Ascending aorta (tissue), 2 donors: Measurements from ENCODE around the gene KRTAP12-4. TPM values are rescaled to one million over a fixed set of nuclear protein-coding genes. Genes with fewer than 3 reads are reported as not detected.
A peak's percentile ranks its signal among the peaks of the same experiment; 100 is the strongest.
"Not testable (repeated sequence)": the region's sequence is repeated elsewhere in the genome, so short reads cannot be mapped to it uniquely, and the experiment has no call there.

Experiments used
- DNase-seq, 2 donors: peaks; one replicate each; pipeline ENCODE4 v3.0.0-alpha.2; 2019; ENCODE audit warnings: low spot score in 2 of 2
- H3K27ac ChIP-seq, 2 donors: fragments of 200-600 bp; sonication (generic); one replicate each; pipeline ENCODE4 v1.5.1; 2016 to 2017; ENCODE audit warnings: mild to moderate bottlenecking in 1 of 2
- H3K27me3 ChIP-seq: fragments of 200-600 bp; sonication (generic); one replicate; pipeline ENCODE4 v1.5.1; 2017
- H3K36me3 ChIP-seq, 2 donors: fragments of 200-600 bp; sonication (generic); one replicate each; pipeline ENCODE4 v1.5.1; 2016
- H3K4me1 ChIP-seq, 2 donors: fragments of 200-600 bp; sonication (generic); one replicate each; pipeline ENCODE4 v1.5.1; 2016 to 2017; ENCODE audit warnings: mild to moderate bottlenecking in 1 of 2
- H3K4me3 ChIP-seq, 2 donors: fragments of 200-600 bp; sonication (generic); one replicate each; pipeline ENCODE4 v1.5.1; 2016 to 2017; ENCODE audit warnings: mild to moderate bottlenecking in 1 of 2
- H3K9me3 ChIP-seq, 2 donors: fragments of 200-600 bp; sonication (generic); one replicate each; pipeline ENCODE4 v1.5.1; 2016
- intact Hi-C: fragments of 100-400 bp; cut with DNase I; formaldehyde crosslinking; loops from one replicate; pipeline ENCODE4 v1.15.1; 2023
- total RNA-seq: library from RNA; depleted of rRNA; stranded (reverse); fragments of >200 nt; gene quantifications from one replicate; pipeline ENCODE4 v1.1.0, GENCODE V29; 2016
- TF ChIP-seq, protein P1 (sequence below), 3 experiments: fragments of 200-600 bp in 2 of 3; fragments of 450-650 bp in 1 of 3; sonication (generic) in 2 of 3; IDR thresholded peaks; one replicate each; pipeline ENCODE4 v1.5.1; 2016 to 2019; ENCODE audit warnings: antibody characterized with exemption in 3 of 3, mild to moderate bottlenecking in 1 of 3, moderate library complexity in 1 of 3

Gene KRTAP12-4
- total RNA-seq, 1 donor from 2014 or later, result not detected

GRCh38 chr21:44664691-44665090, 10.2 kb upstream of the KRTAP12-4 start:
- no peak overlapping the region for H3K27ac ChIP-seq

GRCh38 chr21:44661567-44661966, 7.1 kb upstream of the KRTAP12-4 start:
- H3K36me3 ChIP-seq, DNase-seq, intact Hi-C loops, H3K27ac ChIP-seq, H3K4me1 ChIP-seq, H3K4me3 ChIP-seq, H3K27me3 ChIP-seq, H3K9me3 ChIP-seq: not testable (repeated sequence)

More at GRCh38 chr21:44664691-44665090, 10.2 kb upstream of the KRTAP12-4 start:
- no peaks in the 10 kb centered on the region for H3K4me1 ChIP-seq
- H3K4me3 ChIP-seq, result no peak overlapping the region
- H3K27me3 ChIP-seq, result no peaks in the 10 kb centered on the region
- H3K9me3 ChIP-seq, result no peaks in the 10 kb centered on the region
- H3K36me3 ChIP-seq, result no peaks in the 10 kb centered on the region
- DNase-seq, result peak in 1 of 2 donors; percentile 9
- TF ChIP-seq, protein P1, sequence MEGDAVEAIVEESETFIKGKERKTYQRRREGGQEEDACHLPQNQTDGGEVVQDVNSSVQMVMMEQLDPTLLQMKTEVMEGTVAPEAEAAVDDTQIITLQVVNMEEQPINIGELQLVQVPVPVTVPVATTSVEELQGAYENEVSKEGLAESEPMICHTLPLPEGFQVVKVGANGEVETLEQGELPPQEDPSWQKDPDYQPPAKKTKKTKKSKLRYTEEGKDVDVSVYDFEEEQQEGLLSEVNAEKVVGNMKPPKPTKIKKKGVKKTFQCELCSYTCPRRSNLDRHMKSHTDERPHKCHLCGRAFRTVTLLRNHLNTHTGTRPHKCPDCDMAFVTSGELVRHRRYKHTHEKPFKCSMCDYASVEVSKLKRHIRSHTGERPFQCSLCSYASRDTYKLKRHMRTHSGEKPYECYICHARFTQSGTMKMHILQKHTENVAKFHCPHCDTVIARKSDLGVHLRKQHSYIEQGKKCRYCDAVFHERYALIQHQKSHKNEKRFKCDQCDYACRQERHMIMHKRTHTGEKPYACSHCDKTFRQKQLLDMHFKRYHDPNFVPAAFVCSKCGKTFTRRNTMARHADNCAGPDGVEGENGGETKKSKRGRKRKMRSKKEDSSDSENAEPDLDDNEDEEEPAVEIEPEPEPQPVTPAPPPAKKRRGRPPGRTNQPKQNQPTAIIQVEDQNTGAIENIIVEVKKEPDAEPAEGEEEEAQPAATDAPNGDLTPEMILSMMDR (IDR thresholded peaks at IDR 0.05), result no peak
- intact Hi-C loops, result no loop called here

DNA sequence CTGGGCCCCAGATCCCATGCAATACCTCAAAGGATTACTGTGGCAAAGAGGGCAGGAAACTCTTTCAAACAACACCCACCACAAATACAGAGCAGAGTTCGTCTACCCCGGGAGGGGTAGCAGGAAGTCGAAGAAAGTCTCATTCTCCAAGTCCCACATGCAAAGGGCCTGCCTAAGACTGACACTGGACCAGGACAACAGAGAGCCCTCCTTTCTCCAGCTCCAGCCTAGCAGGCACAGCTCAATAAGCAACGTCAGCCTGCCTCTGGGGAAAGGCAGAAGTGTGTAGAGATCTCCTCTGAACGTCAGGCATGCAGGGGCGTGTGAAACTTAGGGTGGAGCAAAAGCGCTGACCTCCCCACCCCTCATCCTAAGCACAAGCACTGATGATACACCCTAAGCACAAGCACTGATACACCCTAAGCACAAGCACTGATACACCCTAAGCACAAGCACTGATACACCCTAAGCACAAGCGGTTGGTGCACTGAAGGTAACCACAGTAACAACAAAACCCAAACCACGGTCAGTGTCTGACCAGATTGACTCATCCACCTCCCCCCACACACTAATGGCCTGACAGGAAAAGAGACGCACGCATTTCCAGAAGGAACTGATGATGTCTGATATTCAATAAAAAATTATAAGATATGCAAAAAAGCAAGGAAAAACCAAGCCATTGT, 4.6 kb upstream of the KRTAP12-4 start:
- Histone ChIP-seq H3K9me3 (no peaks in the 10 kb centered on the region), H3K27ac (no peak overlapping the region), H3K4me3 (no peak overlapping the region), H3K36me3 (no peaks in the 10 kb centered on the region), H3K4me1 (no peaks in the 10 kb centered on the region), H3K27me3 (no peaks in the 10 kb centered on the region)
- intact Hi-C loops, result no loop called here
- TF ChIP-seq, protein P1 (IDR thresholded peaks at IDR 0.05), result no peak
- no peak for DNase-seq

DNA sequence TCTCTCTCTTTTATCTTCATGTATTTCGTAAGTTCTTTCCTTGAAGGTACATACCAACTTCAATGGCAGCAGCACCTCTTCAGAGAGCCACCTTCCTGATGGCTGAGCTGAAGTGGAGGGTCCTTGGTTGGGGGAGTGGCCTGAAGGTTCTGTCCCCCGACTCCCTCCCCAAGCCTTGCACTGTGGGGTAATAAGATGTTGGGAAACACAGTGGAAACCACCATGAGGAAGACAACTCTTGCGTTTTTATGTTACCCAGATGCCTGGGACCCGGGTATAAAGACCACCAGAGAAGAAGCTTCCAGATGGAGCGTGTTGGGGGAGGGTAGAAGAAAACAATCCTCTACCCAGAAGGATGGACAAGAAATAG, 4.1 kb upstream of the KRTAP12-4 start:
- Histone ChIP-seq H3K27ac (no peak overlapping the region), H3K27me3 (no peaks in the 10 kb centered on the region), H3K4me3 (no peak overlapping the region), H3K4me1 (no peaks in the 10 kb centered on the region), H3K9me3 (no peaks in the 10 kb centered on the region), H3K36me3 (no peaks in the 10 kb centered on the region)
- TF ChIP-seq, protein P1 (IDR thresholded peaks at IDR 0.05), result no peak
- intact Hi-C loops, result no loop called here
- no peak for DNase-seq

GRCh38 chr21:44657635-44658540, 3.4 kb upstream of the KRTAP12-4 start, which contains the start of gene KRTAP12-3:
KRTAP12-3 (plus strand) TSS chr21:44657932; CDS start chr21:44657980, 48 bp downstream.
- no peak for DNase-seq
- Histone ChIP-seq H3K27me3 (no peaks in the 10 kb centered on the region), H3K36me3 (no peaks in the 10 kb centered on the region), H3K9me3 (no peaks in the 10 kb centered on the region), H3K27ac (no peak within 1 kb of the TSS), H3K4me3 (no peak within 1 kb of the TSS), H3K4me1 (no peaks in the 10 kb centered on the region)
- intact Hi-C loops, result no loop called here
- TF ChIP-seq, protein P1 (IDR thresholded peaks at IDR 0.05), result no peak

GRCh38 chr21:44656868-44657267, 2.4 kb upstream of the KRTAP12-4 start:
- no peak for DNase-seq
- intact Hi-C loops, result no loop called here
- Histone ChIP-seq H3K27me3 (no peaks in the 10 kb centered on the region), H3K9me3 (no peaks in the 10 kb centered on the region), H3K4me1 (no peaks in the 10 kb centered on the region), H3K27ac (no peak overlapping the region), H3K4me3 (no peak overlapping the region), H3K36me3 (no peaks in the 10 kb centered on the region)
- TF ChIP-seq, protein P1 (IDR thresholded peaks at IDR 0.05), result no peak
